Small intestine (tissue), 7 donors: ENCODE measurements around the gene CKAP2L. TPM values are rescaled to one million over a fixed set of nuclear protein-coding genes. Genes with fewer than 3 reads are reported as not detected.

ENCODE experiments used
- DNase-seq, 2 donors: peaks; one replicate each; pipeline versions ENCODE4 v3.0.0 to v3.0.0-alpha.2; 2013
- FAIRE-seq: peaks from 2 replicates; lab custom pipeline; 2012; peaks lifted over from hg19 to GRCh38; lab: Jason Lieb, UNC
- H3K27ac ChIP-seq, 3 donors: one replicate each; pipeline ENCODE4 v1.5.1; 2013; ENCODE audit warnings: low read length in 2 of 3, mild to moderate bottlenecking in 2 of 3, control low read depth in 1 of 3, inconsistent platforms in 1 of 3, low read depth in 1 of 3, moderate library complexity in 1 of 3
- H3K27me3 ChIP-seq, 3 donors: one replicate each; pipeline ENCODE4 v1.6.1; 2013; ENCODE audit warnings: low read length in 3 of 3, inconsistent platforms in 1 of 3; ENCODE audit not compliant: control insufficient read depth in 3 of 3, insufficient read depth in 3 of 3
- H3K36me3 ChIP-seq, 3 donors: one replicate each; pipeline ENCODE4 v1.6.1; 2013; ENCODE audit warnings: low read length in 3 of 3, inconsistent platforms in 1 of 3, low read depth in 1 of 3, mild to moderate bottlenecking in 1 of 3, moderate library complexity in 1 of 3; ENCODE audit not compliant: control insufficient read depth in 3 of 3, insufficient read depth in 2 of 3
- H3K4me1 ChIP-seq, 3 donors: one replicate each; pipeline ENCODE4 v1.6.1; 2013; ENCODE audit warnings: low read length in 2 of 3, inconsistent platforms in 1 of 3, low read depth in 1 of 3, mild to moderate bottlenecking in 1 of 3, moderate library complexity in 1 of 3; ENCODE audit not compliant: control insufficient read depth in 3 of 3, insufficient read depth in 2 of 3
- H3K4me3 ChIP-seq, 3 donors: one replicate each; pipeline ENCODE4 v1.5.1; 2013; ENCODE audit warnings: low read length in 3 of 3, control low read depth in 1 of 3, inconsistent platforms in 1 of 3, low read depth in 1 of 3, mild to moderate bottlenecking in 1 of 3, moderate library complexity in 1 of 3
- H3K9me3 ChIP-seq, 2 donors: one replicate each; pipeline ENCODE4 v1.6.1; 2013; ENCODE audit warnings: low read depth in 1 of 2, low read length in 1 of 2; ENCODE audit not compliant: control insufficient read depth in 2 of 2, insufficient read depth in 1 of 2
- WGBS, 3 donors: extraction: QIAGEN DNeasy Blood & Tissue Kit; methylation state at CpG; one replicate each; pipeline ENCODE4 v1.1.7; 2013; 5-methylcytosine and 5-hydroxymethylcytosine counted together
- polyA plus RNA-seq, 4 donors: library from polyadenylated mRNA; stranded (reverse) in 3 of 4; unstranded in 1 of 4; fragments of 200-250 nt in 3 of 4; fragments of 120-200 nt in 1 of 4; gene quantifications; one replicate each; pipeline versions ENCODE4 v1.2.1 to v1.2.3, GENCODE V29; 2013
- donor health status: healthy with polysubstance abuse.
- donor health status: control.
- donor health status: control.
- donor health status: Bipolar disorder and iron deficiency.
- donor health status: healthy.

Gene CKAP2L
- polyA plus RNA-seq, 4 donors: 3.6 to 8.0 TPM; not detected in 2

DNA sequence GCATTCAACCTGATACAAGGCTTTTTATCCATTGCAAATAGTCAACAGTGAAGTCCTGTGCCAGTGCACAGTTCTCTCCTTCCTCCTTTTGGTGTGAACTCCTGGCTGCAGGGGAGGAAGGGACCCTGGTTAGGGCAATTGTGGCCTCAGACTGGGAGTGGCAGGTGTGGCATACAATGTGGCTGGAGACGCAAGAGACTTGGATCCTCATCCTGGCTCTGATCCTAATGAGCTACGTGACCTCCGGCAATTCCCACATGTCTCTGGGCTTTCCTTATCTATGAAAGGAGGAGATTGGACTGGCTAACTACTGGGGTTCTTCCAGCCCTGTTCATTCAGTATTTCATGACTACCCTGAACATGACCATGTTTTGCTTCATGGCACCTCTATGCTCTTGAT is 30.4 kb upstream of the CKAP2L start:
- FAIRE-seq (no peak), DNase-seq (peak; percentile 68 to 74)
- WGBS, 3 donors: 8 to 46% (median 27%) methylated on average over 3 of the region's 3 CpGs

DNA sequence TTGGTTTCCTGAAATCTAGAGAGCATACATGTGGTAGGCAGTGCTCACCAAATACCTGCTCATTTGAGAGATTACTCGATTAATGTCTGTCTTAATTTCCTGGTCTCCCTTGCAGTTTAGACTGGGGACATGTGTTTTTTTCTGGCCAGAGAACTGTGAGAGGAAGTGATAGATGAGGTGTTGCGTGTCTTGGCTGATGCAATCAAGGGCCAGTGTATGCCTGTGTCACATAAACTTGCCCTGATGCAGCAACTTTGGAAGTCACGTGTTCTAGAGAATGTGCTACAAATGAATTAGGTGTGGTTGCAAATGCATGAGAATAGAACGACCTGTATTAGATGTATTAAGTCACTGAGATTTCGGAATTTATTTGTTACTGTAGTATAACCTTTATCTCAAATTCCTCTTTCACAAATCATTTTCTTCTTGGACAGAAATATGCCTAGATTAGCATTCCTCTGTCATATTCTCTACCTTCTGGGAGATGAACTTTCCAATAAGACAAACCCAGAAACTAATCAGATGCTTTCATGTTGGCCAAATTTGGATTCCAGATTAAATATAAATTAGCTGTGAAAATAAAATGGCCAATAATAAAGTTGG is 29.8 kb upstream of the CKAP2L start:
- Histone ChIP-seq H3K27ac (peak overlapping the region in 1 of 3 donors; percentile 60), H3K27me3 (peaks cover 0 to 2% (median 0%) of the 10 kb centered on the region in 3 donors), H3K4me3 (no peak overlapping the region), H3K36me3 (no peaks in the 10 kb centered on the region), H3K9me3 (peaks cover 0 to 4% of the 10 kb centered on the region in 2 donors), H3K4me1 (peaks cover 0 to 12% (median 0%) of the 10 kb centered on the region in 3 donors)
- peak; percentile 47 to 74 for DNase-seq
- FAIRE-seq: no peak
- 58 to 66% (median 59%) methylated on average over 5 of the region's 5 CpGs for WGBS, 3 donors

More for the DNA sequence above, 30.4 kb upstream of the CKAP2L start:
- H3K27me3 ChIP-seq: peaks cover 0 to 2% (median 0%) of the 10 kb centered on the region in 3 donors
- H3K36me3 ChIP-seq: no peaks in the 10 kb centered on the region
- peak overlapping the region in 1 of 3 donors; percentile 47 for H3K27ac ChIP-seq
- H3K4me3 ChIP-seq: no peak overlapping the region
- H3K9me3 ChIP-seq: peaks cover 0 to 6% of the 10 kb centered on the region in 2 donors
- peaks cover 0 to 12% (median 0%) of the 10 kb centered on the region in 3 donors for H3K4me1 ChIP-seq

DNA sequence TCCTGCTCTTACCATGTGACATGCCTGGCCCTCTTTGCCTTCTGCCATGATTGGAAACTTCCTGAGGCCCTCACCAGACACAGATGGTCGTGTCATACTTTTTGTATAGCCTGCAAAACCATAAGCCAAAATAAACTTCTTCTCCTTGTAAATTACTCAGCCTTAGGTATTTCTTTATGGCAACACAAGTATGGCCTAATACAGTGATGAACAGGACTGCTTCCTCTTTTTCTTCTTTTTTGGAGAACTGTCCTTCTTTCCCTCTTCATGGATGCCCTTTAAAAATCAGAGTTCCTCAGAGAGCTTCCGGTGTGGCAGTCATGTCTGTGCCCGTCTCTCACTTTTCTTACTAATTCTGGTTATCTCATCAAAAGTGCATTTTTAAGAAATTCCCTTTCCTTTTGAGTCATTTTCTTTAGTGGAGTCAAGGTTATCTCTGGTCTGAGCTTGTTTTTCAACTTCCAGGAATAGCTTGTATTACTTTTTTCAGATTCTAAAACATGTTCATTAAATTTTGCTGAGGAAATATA is 29.1 kb upstream of the CKAP2L start:
- H3K4me3 ChIP-seq: no peak overlapping the region
- no peak for DNase-seq
- no peaks in the 10 kb centered on the region for H3K36me3 ChIP-seq
- H3K27ac ChIP-seq: peak overlapping the region in 1 of 3 donors; percentile 60
- WGBS, 3 donors: 68 to 84% (median 74%) methylated on average over 3 of the region's 3 CpGs
- H3K27me3 ChIP-seq: peaks cover 0 to 2% (median 0%) of the 10 kb centered on the region in 3 donors
- H3K9me3 ChIP-seq: peaks cover 0 to 4% of the 10 kb centered on the region in 2 donors
- FAIRE-seq: no peak
- peaks cover 0 to 12% (median 0%) of the 10 kb centered on the region in 3 donors for H3K4me1 ChIP-seq

DNA sequence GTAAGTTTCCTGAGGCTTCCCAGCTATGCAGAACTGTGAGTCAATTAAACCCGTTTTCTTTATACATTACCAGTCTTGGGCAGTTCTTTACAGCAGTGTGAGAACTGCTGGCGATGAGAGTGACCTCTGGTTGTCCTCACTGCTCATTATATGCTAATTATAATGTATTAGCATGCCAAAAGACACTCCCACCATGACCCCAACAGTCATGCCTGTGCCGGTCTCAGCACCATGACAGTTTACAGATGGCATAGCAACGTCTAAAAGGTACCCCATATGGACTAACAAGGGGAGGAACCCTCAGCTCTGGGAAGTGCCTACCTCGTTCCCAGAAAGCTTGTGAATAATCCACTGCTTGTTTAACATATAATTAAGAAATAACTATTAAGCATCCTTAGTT is 28.0 kb upstream of the CKAP2L start:
- DNase-seq (no peak), FAIRE-seq (no peak)
- Histone ChIP-seq H3K36me3 (no peaks in the 10 kb centered on the region), H3K4me1 (peaks cover 0 to 12% (median 0%) of the 10 kb centered on the region in 3 donors), H3K27me3 (peaks cover 0 to 2% (median 0%) of the 10 kb centered on the region in 3 donors), H3K4me3 (no peak overlapping the region), H3K9me3 (peaks cover 0 to 4% of the 10 kb centered on the region in 2 donors), H3K27ac (no peak overlapping the region)
- 80 to 89% (median 87%) methylated on average over 5 of the region's 5 CpGs for WGBS, 3 donors

DNA sequence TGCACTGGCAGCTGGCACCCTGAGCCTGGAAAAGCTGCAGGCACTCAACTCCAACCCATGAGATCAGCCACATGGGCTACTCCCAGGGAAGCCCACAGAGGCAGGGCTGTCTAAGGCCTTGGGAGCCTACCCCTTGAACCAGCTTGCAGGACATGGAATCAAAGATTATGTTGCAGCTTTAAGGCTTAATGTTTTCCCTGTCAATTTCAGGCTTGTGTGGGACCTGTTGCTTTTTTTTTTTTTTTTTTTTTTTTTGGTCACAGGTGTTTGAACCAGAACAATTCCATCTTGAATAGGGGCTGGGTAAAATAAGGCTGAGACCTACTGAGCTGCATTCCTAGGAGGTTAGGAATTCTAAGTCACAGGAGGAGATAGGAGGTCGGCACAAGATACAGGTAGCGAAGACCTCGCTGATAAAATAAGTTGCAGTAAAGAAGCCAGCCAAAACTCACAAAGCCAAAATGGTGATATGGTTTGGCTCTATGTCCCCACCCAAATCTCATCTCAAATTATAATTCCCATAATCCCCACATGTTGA is 27.4 kb upstream of the CKAP2L start:
- Histone ChIP-seq H3K4me1 (peaks cover 0 to 12% (median 0%) of the 10 kb centered on the region in 3 donors), H3K9me3 (no peaks in the 10 kb centered on the region), H3K27me3 (peaks cover 0 to 2% (median 0%) of the 10 kb centered on the region in 3 donors), H3K36me3 (no peaks in the 10 kb centered on the region), H3K4me3 (no peak overlapping the region), H3K27ac (no peak overlapping the region)
- DNase-seq (no peak), FAIRE-seq (no peak)
- 90 to 99% (median 98%) methylated on average over 3 of the region's 3 CpGs for WGBS, 3 donors

DNA sequence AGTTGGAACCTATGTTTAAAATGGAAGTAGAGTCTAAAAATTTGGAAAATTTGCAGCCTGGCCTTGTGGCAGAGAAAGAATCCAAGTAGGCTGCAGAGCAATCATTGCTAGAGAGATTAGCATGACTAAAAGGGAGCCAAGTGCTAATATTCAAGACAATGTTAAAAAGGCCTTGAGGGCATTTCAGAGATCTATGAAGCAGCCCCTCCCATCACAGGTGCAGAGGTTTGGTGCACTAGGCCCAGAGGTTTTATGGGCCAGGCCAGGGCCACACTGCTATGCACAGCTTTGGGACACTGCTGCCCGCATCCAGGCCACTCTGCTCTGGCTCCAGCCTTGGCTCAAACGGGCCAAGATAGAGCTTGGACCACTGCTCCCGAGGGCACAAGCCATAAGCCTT is 26.6 kb upstream of the CKAP2L start:
- H3K36me3 ChIP-seq: no peaks in the 10 kb centered on the region
- FAIRE-seq (no peak), DNase-seq (no peak)
- H3K27me3 ChIP-seq: peaks cover 0 to 2% (median 0%) of the 10 kb centered on the region in 3 donors
- WGBS, 3 donors: 89 to 95% (median 93%) methylated on average over 3 of the region's 3 CpGs
- no peaks in the 10 kb centered on the region for H3K9me3 ChIP-seq
- H3K4me1 ChIP-seq: peaks cover 0 to 12% (median 0%) of the 10 kb centered on the region in 3 donors
- H3K27ac ChIP-seq: no peak overlapping the region
- no peak overlapping the region for H3K4me3 ChIP-seq

DNA sequence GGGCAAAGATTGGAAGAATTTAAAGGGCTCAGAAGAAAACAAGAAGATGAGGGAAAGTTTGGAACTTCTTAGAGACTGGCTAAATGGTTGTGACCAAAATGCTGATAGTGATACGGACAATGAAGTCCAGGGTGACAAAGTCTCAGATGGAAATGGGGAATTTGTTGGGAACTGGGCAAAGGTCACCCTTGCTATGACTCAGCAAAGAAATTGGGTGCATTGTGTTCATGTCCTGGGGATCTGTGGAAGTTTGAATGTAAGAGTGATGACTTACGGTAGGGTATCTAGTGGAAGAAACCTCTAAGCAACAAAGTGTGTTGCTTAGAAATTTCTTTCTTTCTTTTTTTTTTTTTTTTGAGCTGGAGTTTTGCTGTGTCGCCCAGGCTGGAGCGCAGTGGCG is 25.9 kb upstream of the CKAP2L start:
- H3K36me3 ChIP-seq: no peaks in the 10 kb centered on the region
- no peak overlapping the region for H3K27ac ChIP-seq
- DNase-seq (peak; percentile 16 to 45), FAIRE-seq (no peak)
- H3K27me3 ChIP-seq: peaks cover 0 to 2% (median 0%) of the 10 kb centered on the region in 3 donors
- no peaks in the 10 kb centered on the region for H3K9me3 ChIP-seq
- H3K4me1 ChIP-seq: peaks cover 0 to 8% (median 0%) of the 10 kb centered on the region in 3 donors
- no peak overlapping the region for H3K4me3 ChIP-seq
- WGBS, 3 donors: 75 to 91% (median 86%) methylated on average over 5 of the region's 5 CpGs

DNA sequence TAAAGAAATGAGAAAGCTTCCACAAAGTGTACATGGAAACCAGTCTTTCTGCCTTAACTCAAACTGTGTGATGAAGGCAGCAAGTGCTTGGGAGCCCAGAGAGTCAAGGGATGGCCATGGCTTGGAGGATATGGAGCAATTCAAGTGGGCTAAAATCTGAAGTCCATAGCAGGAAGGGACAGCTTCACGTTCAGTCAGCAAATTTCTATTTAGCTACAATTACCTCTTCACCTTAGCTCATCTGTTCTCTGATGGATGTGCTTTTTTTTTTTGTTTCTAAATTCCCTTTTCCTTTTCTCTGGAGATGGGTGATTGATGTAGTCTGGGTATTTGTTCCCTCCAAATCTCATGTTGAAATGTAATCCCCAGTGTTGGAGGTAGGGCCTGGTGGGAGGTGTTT is 24.8 kb upstream of the CKAP2L start:
- 85 to 94% (median 85%) methylated on average over 1 of the region's 1 CpG for WGBS, 3 donors
- Histone ChIP-seq H3K27ac (no peak overlapping the region), H3K4me1 (peaks cover 0 to 4% (median 0%) of the 10 kb centered on the region in 3 donors), H3K27me3 (peaks cover 0 to 2% (median 0%) of the 10 kb centered on the region in 3 donors), H3K36me3 (no peaks in the 10 kb centered on the region), H3K9me3 (no peaks in the 10 kb centered on the region), H3K4me3 (no peak overlapping the region)
- FAIRE-seq (no peak), DNase-seq (no peak)
